ENCODE measurements around the gene ERC1.

The ERC1 gene

DNA sequence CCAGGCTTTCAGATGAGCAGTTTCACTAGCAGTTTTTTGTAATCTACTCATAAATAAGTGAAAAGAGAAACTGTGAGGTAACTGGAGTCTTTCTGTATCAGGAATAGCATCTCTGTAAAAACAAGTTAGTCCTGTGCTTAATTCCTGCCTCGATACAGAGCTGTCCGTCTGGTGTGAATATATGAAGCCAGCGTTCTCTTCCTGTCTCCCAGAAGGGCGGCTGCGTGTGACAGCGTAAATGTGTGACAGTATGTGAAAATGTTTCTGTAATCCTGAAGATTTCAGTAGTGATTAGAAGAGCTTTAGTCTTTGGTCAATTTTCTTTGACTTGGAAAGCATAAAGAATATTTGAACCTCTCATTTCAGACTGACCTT, 453.1 kb downstream of the ERC1 start:
- Histone ChIP-seq H3K27ac (ENCODE audit: poor library complexity, severe bottlenecking) (no peak overlapping the region), H3K4me3 (ENCODE audit: severe bottlenecking) (no peak overlapping the region), H3K4me1 (ENCODE audit: insufficient read depth, poor library complexity, severe bottlenecking) (no peaks in the 10 kb centered on the region), H3K27me3 (ENCODE audit: insufficient read depth, poor library complexity, severe bottlenecking) (no peaks in the 10 kb centered on the region), H3K36me3 (ENCODE audit: low read depth) (peaks cover 23% of the 10 kb centered on the region), H3K9me3 (ENCODE audit: severe bottlenecking) (no peaks in the 10 kb centered on the region)
- TF ChIP-seq, protein P1, sequence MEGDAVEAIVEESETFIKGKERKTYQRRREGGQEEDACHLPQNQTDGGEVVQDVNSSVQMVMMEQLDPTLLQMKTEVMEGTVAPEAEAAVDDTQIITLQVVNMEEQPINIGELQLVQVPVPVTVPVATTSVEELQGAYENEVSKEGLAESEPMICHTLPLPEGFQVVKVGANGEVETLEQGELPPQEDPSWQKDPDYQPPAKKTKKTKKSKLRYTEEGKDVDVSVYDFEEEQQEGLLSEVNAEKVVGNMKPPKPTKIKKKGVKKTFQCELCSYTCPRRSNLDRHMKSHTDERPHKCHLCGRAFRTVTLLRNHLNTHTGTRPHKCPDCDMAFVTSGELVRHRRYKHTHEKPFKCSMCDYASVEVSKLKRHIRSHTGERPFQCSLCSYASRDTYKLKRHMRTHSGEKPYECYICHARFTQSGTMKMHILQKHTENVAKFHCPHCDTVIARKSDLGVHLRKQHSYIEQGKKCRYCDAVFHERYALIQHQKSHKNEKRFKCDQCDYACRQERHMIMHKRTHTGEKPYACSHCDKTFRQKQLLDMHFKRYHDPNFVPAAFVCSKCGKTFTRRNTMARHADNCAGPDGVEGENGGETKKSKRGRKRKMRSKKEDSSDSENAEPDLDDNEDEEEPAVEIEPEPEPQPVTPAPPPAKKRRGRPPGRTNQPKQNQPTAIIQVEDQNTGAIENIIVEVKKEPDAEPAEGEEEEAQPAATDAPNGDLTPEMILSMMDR (IDR thresholded peaks at IDR 0.05; ENCODE audit: poor library complexity, severe bottlenecking), result no peak
- no peak for ATAC-seq (ENCODE audit: low read depth)
- no peak for DNase-seq (ENCODE audit: low spot score)

DNA sequence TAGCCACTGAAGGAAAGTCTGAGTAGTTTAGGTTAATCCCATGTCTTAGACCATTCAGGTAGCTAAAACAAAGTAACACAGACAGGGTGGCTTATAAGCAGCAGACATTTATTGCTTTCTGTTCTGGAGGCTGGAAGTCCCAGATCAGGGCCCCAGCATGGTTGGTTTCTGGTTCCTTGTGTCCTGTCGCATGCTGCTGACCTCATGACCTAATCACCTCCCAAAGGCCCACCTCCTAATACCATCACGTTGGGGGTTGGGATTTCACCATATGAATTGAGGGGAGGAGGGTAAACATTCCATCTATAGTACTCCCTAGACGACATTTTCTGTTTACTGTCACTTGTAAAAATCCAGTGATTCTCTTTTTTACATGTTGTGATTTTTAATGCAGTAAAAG, 454.8 kb downstream of the ERC1 start:
- Histone ChIP-seq H3K4me3 (ENCODE audit: severe bottlenecking) (no peak overlapping the region), H3K4me1 (ENCODE audit: insufficient read depth, poor library complexity, severe bottlenecking) (no peaks in the 10 kb centered on the region), H3K9me3 (ENCODE audit: severe bottlenecking) (no peaks in the 10 kb centered on the region), H3K27me3 (ENCODE audit: insufficient read depth, poor library complexity, severe bottlenecking) (no peaks in the 10 kb centered on the region), H3K27ac (ENCODE audit: poor library complexity, severe bottlenecking) (no peak overlapping the region), H3K36me3 (ENCODE audit: low read depth) (peaks cover 21% of the 10 kb centered on the region)
- TF ChIP-seq, protein P1 (IDR thresholded peaks at IDR 0.05; ENCODE audit: poor library complexity, severe bottlenecking), result no peak
- ATAC-seq (ENCODE audit: low read depth) (no peak), DNase-seq (ENCODE audit: low spot score) (no peak)

DNA sequence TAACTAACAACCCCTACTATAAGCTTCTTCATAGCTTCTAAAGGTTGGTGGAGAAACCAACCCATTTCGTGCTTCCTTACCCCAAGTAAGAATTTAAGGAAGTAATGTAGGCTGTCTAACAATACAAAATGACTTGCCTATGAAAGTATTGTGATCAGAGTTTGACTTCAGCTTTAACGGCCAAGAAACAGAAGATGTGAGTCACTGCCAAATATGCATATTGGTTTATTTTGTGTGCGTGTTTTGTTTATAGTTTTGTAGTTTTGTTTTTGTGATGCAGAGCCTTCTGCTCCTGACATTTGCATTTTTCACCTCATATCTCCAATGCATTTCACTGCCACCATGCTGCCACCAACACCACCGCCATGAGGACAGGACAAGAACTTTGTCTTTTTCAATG, 457.3 kb downstream of the ERC1 start:
- no peaks in the 10 kb centered on the region for H3K9me3 ChIP-seq (ENCODE audit: severe bottlenecking)
- ATAC-seq (ENCODE audit: low read depth) (no peak), DNase-seq (ENCODE audit: low spot score) (no peak)
- H3K4me1 ChIP-seq (ENCODE audit: insufficient read depth, poor library complexity, severe bottlenecking), result no peaks in the 10 kb centered on the region
- TF ChIP-seq, protein P1 (IDR thresholded peaks at IDR 0.05; ENCODE audit: poor library complexity, severe bottlenecking), result no peak
- H3K4me3 ChIP-seq (ENCODE audit: severe bottlenecking), result no peak overlapping the region
- no peak overlapping the region for H3K27ac ChIP-seq (ENCODE audit: poor library complexity, severe bottlenecking)
- no peaks in the 10 kb centered on the region for H3K27me3 ChIP-seq (ENCODE audit: insufficient read depth, poor library complexity, severe bottlenecking)
- H3K36me3 ChIP-seq (ENCODE audit: low read depth), result peaks cover 21% of the 10 kb centered on the region

DNA sequence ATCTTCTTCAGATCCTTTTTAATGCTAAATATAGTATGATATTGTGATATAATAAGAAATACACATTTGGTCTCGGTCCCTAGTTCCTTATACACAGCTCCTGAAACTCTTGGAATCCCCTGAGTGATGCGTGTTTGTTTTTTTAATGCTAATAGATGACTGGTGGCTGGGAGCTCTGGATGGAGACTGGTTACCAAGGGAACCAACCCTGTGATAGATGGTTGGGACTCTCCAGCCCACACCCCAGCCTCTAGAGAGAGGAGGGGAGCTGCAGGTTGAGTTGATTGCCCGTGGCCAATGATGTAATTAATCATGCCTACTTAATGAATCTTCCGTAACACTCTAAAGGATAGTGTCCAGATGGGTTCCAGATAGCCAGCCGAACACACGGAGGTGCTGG, 462.8 kb downstream of the ERC1 start:
- Histone ChIP-seq H3K36me3 (ENCODE audit: low read depth) (no peaks in the 10 kb centered on the region; the same call in 1 of the 2 replicates), H3K4me1 (ENCODE audit: insufficient read depth, poor library complexity, severe bottlenecking) (no peaks in the 10 kb centered on the region), H3K27ac (ENCODE audit: poor library complexity, severe bottlenecking) (no peak overlapping the region), H3K27me3 (ENCODE audit: insufficient read depth, poor library complexity, severe bottlenecking) (no peaks in the 10 kb centered on the region), H3K9me3 (ENCODE audit: severe bottlenecking) (no peaks in the 10 kb centered on the region), H3K4me3 (ENCODE audit: severe bottlenecking) (no peak overlapping the region)
- no peak for DNase-seq (ENCODE audit: low spot score)
- no peak for ATAC-seq (ENCODE audit: low read depth)
- TF ChIP-seq, protein P1 (IDR thresholded peaks at IDR 0.05; ENCODE audit: poor library complexity, severe bottlenecking), result no peak

DNA sequence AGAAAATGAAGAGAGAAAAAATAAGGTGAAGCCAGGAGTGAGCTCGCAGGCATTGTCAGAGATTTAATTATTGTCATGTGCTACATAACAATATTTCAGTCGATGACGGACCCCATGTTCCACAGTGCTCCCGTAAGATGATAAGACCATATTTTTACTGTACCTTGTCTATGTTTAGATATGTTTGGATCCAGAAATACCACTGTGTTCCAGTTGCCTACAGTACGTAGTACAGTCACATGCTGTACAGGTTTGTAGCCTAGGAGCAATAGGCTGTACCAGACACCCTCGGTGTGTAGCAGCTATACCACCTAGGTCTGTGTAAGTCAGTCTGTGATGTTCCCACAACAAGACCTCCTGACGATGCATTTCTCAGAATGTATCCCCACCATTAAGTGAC, 465.9 kb downstream of the ERC1 start:
- H3K4me3 ChIP-seq (ENCODE audit: severe bottlenecking), result no peak overlapping the region
- no peaks in the 10 kb centered on the region for H3K4me1 ChIP-seq (ENCODE audit: insufficient read depth, poor library complexity, severe bottlenecking)
- TF ChIP-seq, protein P1 (IDR thresholded peaks at IDR 0.05; ENCODE audit: poor library complexity, severe bottlenecking), result no peak
- no peak for ATAC-seq (ENCODE audit: low read depth)
- no peaks in the 10 kb centered on the region for H3K27me3 ChIP-seq (ENCODE audit: insufficient read depth, poor library complexity, severe bottlenecking)
- no peak for DNase-seq (ENCODE audit: low spot score)
- H3K9me3 ChIP-seq (ENCODE audit: severe bottlenecking), result no peaks in the 10 kb centered on the region
- H3K36me3 ChIP-seq (ENCODE audit: low read depth), result peaks cover 4% of the 10 kb centered on the region; the same call in 1 of the 2 replicates
- H3K27ac ChIP-seq (ENCODE audit: poor library complexity, severe bottlenecking), result no peak overlapping the region

All from RWPE2 (cell line).